Neural progenitor cell (in vitro differentiated cells): ENCODE data around the gene CYP2C19.

Experiments used
- EZH2 ChIP-seq: fragments of 200-600 bp; sonication (generic); IDR thresholded peaks from 2 replicates; pipeline ENCODE4 v1.6.1; 2017; ENCODE audit warnings: antibody characterized with exemption, mild to moderate bottlenecking, moderate library complexity
- EZH2phosphoT487 ChIP-seq: fragments of 200-600 bp; sonication (generic); IDR thresholded peaks from 2 replicates; pipeline ENCODE4 v1.6.1; 2017; ENCODE audit warnings: antibody characterized with exemption
- TF ChIP-seq, protein P1 (sequence below): fragments of 200-600 bp; sonication (generic); IDR thresholded peaks from 2 replicates; pipeline ENCODE4 v1.5.1; 2017; ENCODE audit warnings: antibody characterized with exemption, mild to moderate bottlenecking

- TF ChIP-seq EZH2phosphoT487 (no peak), EZH2 (no peak)
- TF ChIP-seq, protein P1, sequence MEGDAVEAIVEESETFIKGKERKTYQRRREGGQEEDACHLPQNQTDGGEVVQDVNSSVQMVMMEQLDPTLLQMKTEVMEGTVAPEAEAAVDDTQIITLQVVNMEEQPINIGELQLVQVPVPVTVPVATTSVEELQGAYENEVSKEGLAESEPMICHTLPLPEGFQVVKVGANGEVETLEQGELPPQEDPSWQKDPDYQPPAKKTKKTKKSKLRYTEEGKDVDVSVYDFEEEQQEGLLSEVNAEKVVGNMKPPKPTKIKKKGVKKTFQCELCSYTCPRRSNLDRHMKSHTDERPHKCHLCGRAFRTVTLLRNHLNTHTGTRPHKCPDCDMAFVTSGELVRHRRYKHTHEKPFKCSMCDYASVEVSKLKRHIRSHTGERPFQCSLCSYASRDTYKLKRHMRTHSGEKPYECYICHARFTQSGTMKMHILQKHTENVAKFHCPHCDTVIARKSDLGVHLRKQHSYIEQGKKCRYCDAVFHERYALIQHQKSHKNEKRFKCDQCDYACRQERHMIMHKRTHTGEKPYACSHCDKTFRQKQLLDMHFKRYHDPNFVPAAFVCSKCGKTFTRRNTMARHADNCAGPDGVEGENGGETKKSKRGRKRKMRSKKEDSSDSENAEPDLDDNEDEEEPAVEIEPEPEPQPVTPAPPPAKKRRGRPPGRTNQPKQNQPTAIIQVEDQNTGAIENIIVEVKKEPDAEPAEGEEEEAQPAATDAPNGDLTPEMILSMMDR = no peak
Measured at GRCh38 chr10:94902570-94902969, 140.1 kb downstream of the CYP2C19 start.
